CD4-positive, alpha-beta T cell treated with Interleukin-6 for 4 hours (primary cell): ENCODE results near the gene UBE2E2.

ENCODE experiments used
- DNase-seq: peaks from one replicate; pipeline ENCODE4 v3.0.0-alpha.2; 2020; ENCODE audit warnings: mixed read lengths

UBE2E2 gene

GRCh38 chr3:23288286-23288685 lies 85.2 kb downstream of the UBE2E2 start:
- no peak for DNase-seq

GRCh38 chr3:23288715-23289114 lies 85.6 kb downstream of the UBE2E2 start:
- DNase-seq = no peak

- no peak for DNase-seq
Observed at GRCh38 chr3:23292432-23292831, 89.3 kb downstream of the UBE2E2 start.

GRCh38 chr3:23294770-23295387 lies 91.8 kb downstream of the UBE2E2 start:
- no peak for DNase-seq

- no peak for DNase-seq
Observed at GRCh38 chr3:23301819-23302218, 98.7 kb downstream of the UBE2E2 start.

GRCh38 chr3:23302271-23302670 lies 99.1 kb downstream of the UBE2E2 start:
- DNase-seq = no peak

- DNase-seq = no peak
Observed at GRCh38 chr3:23303601-23304217, 100.6 kb downstream of the UBE2E2 start.

- DNase-seq = no peak
Observed at GRCh38 chr3:23304424-23304823, 101.3 kb downstream of the UBE2E2 start.

GRCh38 chr3:23308986-23309625 lies 106.0 kb downstream of the UBE2E2 start:
- DNase-seq = no peak

- DNase-seq = no peak
Observed at GRCh38 chr3:23312866-23313265, 109.7 kb downstream of the UBE2E2 start.

GRCh38 chr3:23314981-23315762 lies 112.0 kb downstream of the UBE2E2 start:
- no peak for DNase-seq

- no peak for DNase-seq
Observed at GRCh38 chr3:23316924-23317323, 113.8 kb downstream of the UBE2E2 start.

- no peak for DNase-seq
Observed at GRCh38 chr3:23319366-23320312, 116.5 kb downstream of the UBE2E2 start.

- no peak for DNase-seq
Observed at GRCh38 chr3:23320586-23321570, 117.8 kb downstream of the UBE2E2 start.

- DNase-seq = no peak
Observed at GRCh38 chr3:23324745-23325144, 121.6 kb downstream of the UBE2E2 start.

GRCh38 chr3:23325466-23326065 lies 122.4 kb downstream of the UBE2E2 start:
- no peak for DNase-seq

GRCh38 chr3:23329471-23330105 lies 126.5 kb downstream of the UBE2E2 start:
- no peak for DNase-seq

- no peak for DNase-seq
Observed at GRCh38 chr3:23330568-23330967, 127.4 kb downstream of the UBE2E2 start.

- no peak for DNase-seq
Observed at GRCh38 chr3:23331141-23331935, 128.2 kb downstream of the UBE2E2 start.
